Retinal pigment epithelial cell (primary cell): ENCODE results near the gene HK3.

ENCODE experiments used
- DNase-seq: peaks from one replicate; pipeline ENCODE4 v3.0.0-alpha.2; 2010; ENCODE audit warnings: low read depth
- H3K4me3 ChIP-seq: 2 replicates; pipeline ENCODE4 v1.5.1; 2011; ENCODE audit warnings: mild to moderate bottlenecking, low read length, control low read depth, moderate library complexity
- TF ChIP-seq, protein P1 (sequence below): conservative IDR thresholded peaks from 2 replicates; pipeline ENCODE4 v1.5.1; 2011; ENCODE audit warnings: low read depth, low read length, control low read depth, inconsistent platforms

HK3 gene

DNA sequence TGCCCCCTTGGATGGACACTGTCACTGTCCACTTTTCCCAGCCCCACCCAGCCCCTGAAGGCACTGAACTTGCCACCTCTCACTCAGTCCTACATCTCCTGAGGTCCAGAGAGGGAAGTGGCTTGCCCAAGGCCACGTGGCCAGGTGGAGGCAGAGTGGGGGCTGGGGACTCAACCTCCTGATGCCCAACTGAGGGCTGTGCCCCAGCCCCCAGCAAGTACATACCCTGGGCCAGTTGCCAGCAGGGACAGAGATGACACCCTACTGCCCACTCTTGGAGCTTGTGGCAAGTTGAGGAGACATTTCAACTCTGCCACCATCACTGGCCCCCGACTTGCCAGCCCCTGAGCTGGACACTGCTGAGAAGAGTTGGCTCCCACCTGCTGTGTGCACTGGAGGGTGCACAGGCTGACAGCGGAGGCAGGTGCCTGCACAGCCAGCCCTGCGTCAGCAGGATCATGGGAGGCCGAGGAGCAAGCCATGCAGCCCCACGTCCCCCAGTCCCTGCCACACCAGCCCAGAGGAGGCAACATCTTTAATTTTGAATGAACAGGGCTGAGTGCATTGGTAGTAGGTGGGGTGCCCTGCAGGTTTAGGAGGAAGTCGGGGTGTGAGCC is 49.4 kb downstream of the HK3 start:
- DNase-seq: no peak
- no peak overlapping the region for H3K4me3 ChIP-seq
- TF ChIP-seq, protein P1, sequence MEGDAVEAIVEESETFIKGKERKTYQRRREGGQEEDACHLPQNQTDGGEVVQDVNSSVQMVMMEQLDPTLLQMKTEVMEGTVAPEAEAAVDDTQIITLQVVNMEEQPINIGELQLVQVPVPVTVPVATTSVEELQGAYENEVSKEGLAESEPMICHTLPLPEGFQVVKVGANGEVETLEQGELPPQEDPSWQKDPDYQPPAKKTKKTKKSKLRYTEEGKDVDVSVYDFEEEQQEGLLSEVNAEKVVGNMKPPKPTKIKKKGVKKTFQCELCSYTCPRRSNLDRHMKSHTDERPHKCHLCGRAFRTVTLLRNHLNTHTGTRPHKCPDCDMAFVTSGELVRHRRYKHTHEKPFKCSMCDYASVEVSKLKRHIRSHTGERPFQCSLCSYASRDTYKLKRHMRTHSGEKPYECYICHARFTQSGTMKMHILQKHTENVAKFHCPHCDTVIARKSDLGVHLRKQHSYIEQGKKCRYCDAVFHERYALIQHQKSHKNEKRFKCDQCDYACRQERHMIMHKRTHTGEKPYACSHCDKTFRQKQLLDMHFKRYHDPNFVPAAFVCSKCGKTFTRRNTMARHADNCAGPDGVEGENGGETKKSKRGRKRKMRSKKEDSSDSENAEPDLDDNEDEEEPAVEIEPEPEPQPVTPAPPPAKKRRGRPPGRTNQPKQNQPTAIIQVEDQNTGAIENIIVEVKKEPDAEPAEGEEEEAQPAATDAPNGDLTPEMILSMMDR: no peak

DNA sequence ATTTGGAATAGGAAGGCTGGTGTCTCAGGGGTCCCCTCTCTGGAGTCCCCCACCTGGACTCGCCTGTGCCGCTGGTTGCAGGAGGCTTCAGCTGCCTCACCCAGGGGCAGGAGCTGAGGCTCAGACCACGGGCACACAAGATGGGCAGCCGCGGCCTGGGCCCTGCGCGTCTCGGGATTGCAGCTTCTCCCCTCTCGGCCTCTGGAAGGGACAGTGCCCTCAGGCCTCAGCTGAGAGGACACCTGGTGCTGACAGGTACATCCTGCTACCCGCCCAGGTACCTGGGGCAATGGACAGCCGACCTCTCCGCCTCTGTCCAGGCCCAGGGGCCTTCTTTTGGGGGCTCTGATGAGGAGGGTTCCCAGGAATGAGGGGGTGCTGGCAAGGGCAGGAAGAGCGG is 50.5 kb downstream of the HK3 start:
- TF ChIP-seq, protein P1: no peak
- no peak for DNase-seq
- H3K4me3 ChIP-seq: no peak overlapping the region

DNA sequence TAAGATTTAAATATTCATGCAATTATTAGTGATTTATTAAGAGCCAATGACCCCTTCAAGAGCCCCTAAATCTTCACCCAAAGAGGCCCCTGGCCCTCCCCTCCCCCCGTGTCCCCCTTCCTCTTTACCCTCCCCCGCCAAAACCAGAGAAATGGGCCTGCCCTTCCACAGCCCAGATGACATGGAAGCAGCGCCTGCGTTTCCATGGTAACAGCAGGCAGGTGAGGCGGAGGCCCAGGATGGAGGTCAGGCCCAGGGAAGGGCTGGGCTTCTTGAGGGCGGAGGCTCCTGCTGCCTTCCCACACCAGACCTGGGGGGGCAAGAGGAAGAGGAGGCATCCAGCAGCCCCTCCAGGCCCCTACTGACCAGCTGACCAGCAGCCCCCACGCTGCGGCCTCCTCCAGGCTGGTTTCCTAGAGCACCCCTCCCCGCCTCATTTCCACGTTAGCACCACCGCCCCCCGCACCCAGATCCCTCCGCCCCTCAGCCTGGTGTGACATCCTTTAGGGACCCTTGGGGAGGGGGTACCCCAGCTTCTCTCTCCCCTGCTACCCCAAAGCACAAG is 51.3 kb downstream of the HK3 start:
- TF ChIP-seq, protein P1: no peak
- H3K4me3 ChIP-seq: no peak overlapping the region
- no peak for DNase-seq

DNA sequence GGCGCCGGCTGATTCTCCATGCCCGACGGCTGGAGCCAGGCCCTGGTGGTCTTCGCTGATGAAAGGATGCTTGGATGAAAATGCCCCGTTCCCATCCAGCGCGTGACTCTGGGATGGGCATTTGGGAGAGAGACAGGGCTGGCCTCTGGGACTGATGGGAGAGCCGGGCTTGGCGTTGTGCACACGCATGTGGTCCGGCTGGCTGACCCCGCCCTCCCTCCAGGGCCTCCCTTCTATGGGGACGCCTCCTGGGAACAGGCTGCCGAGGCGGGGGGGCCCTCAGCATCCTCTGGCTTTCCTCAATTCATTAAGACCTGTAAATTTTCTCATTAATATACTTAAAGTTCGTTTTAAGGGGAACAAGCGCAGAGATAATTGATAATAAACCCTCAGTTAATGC is 52.0 kb downstream of the HK3 start:
- DNase-seq: no peak
- TF ChIP-seq, protein P1: no peak
- no peak overlapping the region for H3K4me3 ChIP-seq

DNA sequence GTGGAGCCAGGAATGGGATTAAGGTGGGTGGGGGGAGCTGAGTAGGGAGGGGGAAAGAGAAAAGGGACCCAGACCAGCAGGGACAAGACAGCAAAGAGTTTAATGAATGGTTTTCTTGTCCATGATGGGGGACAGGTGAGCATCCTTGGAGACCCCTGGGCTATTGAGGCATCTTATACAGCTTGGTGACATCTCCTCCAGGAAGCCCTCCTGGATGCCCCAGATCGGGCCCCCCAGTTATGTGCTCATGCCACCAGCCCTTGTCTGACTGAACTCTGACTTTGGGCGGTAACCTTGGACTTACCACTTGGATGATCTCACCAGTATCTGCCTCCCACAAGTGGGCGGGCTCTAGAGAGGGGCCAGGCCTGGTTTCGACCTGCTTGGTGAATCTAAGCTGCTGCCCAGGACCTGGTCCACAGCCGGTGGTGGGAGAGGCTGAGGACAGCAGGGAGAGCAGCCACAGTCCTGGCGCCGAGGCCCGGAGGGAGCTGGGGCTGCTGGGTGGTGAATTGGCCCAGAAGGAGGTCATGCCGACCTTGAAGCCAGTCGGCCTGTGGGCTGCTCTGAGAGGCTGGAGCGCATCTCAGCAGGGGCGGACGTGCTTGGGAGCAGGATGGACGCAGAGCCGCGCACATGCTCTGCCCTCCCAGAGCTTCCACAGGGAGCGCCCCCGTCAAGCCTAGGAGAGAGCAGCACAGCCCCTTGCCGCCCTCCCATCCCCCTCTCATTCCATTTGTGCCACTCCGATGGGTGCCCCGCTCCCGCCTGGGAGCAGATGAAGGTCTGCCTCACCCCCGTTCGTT is 52.6 kb downstream of the HK3 start:
- no peak for DNase-seq
- no peak overlapping the region for H3K4me3 ChIP-seq
- TF ChIP-seq, protein P1: no peak

DNA sequence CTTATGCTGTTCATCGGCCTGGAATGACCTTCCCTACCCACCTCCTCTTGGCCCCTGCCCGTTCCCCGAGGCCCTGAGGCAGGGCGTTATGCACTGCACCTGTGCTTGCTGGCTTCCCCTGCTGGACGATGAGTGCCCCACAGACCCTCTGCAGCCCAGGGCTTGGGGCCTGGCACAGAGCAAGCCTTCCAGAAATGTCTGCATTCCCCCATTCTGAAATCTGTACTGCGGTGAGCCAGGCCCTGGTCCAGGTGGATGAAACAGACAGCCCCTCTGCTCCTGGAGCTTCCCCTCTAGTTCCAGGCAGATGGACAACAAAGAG is 53.8 kb downstream of the HK3 start:
- no peak overlapping the region for H3K4me3 ChIP-seq
- DNase-seq: no peak
- TF ChIP-seq, protein P1: no peak
